DND-41 (cell line): Measurements from ENCODE around the gene ERO1B.

Source experiments
- CTCF ChIP-seq: IDR thresholded peaks from 2 replicates; pipeline ENCODE4 v1.5.1; 2012; ENCODE audit warnings: borderline replicate concordance, low read length, moderate library complexity, mild to moderate bottlenecking; ENCODE audit not compliant: poor library complexity, severe bottlenecking; ENCODE audit errors: extremely low read depth
- EZH2 ChIP-seq: IDR thresholded peaks from 3 replicates; pipeline ENCODE4 v1.6.1; 2012; ENCODE audit warnings: borderline replicate concordance, low read depth, mild to moderate bottlenecking, moderate library complexity, low read length, inconsistent platforms; ENCODE audit not compliant: severe bottlenecking

GRCh38 chr1:236288620-236288976, 6.8 kb upstream of the ERO1B start:
- TF ChIP-seq CTCF (no peak), EZH2 (no peak)
